GM19397 (cell line): ENCODE measurements around the gene ARAP3.

Experiments used
- ATAC-seq: cut with Tn5 transposase; IDR thresholded peaks from one replicate; pipeline ENCODE4 v1.9.1; 2021; ENCODE audit warnings: mild to moderate bottlenecking, moderate library complexity; ENCODE audit not compliant: unreplicated experiment

Gene ARAP3

DNA sequence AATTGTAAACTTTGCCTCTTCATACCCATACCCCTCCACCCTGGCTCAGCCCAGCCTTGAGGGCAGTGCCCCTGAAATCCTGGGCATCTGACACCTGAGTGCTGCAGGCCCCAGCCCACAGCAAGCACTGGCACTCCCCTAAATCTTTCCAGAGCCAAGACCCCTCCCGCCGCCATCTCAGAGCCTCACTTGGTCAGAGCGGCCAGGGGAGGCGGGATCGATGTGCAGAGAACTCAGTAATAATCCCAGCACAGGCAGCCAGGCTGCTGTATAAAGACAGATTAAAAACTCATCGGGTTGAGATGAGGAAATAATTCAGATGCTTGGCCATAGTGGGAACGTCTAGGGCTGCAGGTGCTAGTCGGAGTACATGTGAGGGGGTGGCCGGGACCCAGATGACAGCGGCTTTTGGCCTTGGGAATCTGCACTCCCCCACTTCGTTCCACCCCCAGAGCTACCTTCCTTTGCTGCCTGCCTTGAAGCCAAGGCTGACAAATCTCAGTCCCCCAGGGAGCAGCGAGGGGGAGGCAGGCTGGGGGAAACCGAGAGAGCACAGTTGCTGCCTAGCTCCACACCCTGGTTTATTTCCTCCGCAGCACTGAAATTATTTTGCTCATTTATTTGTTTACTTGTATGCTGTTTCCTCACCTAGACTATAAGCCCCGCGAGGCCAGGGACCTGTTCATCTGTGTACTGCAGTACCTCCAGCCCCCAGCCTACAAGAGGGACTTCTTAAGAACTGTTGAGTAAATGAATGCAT, 19.5 kb upstream of the ARAP3 start:
- ATAC-seq = no peak

- no peak for ATAC-seq
Measured at GRCh38 chr5:141697586-141697985, 15.6 kb upstream of the ARAP3 start.

DNA sequence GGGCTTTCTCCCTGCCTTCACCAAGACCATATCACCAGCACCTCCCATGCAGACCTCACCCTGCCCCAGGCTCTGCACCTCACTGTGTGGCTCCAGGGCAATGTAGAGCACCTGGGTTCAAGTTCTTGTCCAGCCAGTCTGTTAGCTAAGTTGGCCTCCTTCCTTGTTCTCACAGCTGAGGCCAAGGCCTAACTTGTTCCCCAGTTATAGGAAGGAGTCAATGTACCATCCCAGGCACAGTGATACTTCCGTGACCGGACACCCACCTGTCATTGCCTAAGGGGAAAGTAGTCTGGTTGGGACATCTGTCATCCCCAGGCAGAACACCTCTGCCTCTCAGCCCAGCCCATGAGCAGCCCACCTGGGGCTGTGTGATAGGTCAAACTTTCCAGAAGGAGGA, 14.4 kb upstream of the ARAP3 start:
- ATAC-seq = no peak

DNA sequence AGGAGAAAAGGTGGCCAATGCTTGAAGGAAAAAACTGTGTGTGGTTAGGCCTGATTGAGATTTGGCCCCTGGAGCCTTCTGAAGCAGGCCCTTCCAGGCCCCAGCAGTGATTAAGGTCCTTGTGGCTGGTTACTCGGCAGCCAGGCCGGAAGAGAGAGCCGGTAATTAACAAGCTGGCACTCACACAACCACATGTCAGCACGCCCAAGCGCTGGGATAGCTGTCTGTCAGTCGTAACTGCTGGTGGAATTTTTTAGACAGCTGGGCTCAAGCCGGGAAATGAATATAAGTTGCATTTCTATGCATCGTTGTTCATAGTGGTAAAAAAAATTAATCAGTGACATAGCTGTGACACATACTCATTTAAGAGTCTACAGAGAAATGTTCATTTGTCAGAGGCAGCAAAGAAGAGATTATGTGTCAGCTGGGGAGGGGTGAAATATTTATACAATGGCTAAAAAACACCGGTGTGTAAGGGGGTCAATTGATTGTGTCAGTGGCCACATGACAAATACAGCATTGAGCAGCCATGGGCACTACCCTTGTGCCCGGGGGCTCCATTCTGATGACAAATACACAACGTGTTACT, 13.7 kb upstream of the ARAP3 start:
- no peak for ATAC-seq

- ATAC-seq = no peak
Measured at GRCh38 chr5:141694479-141694878, 12.4 kb upstream of the ARAP3 start.

GRCh38 chr5:141692919-141693725, 11.1 kb upstream of the ARAP3 start:
- no peak for ATAC-seq

GRCh38 chr5:141692533-141692888, 10.5 kb upstream of the ARAP3 start:
- no peak for ATAC-seq

GRCh38 chr5:141691867-141692532, 10.0 kb upstream of the ARAP3 start:
- peak; percentile 69 for ATAC-seq

- no peak for ATAC-seq
Measured at GRCh38 chr5:141691286-141691866, 9.3 kb upstream of the ARAP3 start.

DNA sequence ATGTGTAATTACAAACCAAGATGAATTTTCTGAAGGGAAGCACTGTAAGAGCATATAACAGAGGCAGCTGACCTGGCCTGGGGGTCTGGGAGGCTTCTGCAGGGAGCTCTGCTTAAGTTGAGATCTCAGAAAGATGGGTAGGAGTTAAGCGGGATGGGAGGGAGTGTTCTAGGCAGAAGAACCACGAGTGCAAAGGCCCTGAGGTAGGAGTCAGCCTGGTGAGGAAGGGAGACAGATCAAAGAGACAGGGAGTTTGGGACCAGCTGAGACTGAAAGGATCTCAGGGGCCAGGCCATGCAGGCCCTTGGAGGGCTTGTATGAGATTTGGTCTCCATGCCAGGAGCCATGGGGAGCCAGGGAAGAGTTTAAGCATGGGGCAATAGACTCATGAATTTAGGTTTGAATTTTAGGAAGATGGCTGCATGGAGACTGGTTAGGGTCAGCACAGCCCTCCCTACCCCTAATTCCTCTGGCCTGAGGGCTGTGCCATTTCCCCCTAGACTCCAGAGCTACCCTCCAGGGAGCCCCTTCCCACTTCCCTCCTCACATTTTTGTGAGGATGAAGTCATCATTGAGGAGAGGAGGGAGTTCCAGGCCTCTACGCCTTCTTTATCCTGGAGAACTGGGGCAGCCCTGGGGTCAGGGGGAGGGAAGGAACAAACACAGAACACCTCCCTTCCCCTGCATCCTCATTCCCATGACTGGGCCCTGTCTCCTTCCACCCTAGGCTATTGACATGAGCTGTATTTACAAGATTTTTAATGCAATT, 4.8 kb upstream of the ARAP3 start:
- ATAC-seq = no peak

DNA sequence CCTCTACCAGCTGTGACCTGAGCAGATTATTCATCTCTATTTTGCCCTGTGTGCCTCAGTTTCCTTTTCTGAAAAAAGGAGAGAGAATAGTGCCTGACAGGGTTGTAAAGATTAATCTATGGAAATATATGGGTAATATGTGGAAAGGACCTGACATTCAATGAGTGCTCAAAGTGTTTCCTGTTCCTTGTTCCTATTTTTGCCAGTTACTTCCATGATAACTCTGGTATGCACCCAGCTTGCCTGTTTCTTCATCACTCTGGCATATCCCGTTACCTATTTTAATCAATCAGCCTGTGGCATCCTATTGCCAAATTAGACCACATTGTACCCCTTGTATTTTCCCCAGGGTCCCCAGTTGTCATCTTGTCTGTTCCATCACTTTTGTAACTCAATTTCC, 3.6 kb upstream of the ARAP3 start:
- ATAC-seq = no peak

- no peak for ATAC-seq
Measured at GRCh38 chr5:141683596-141684141, 1.6 kb upstream of the ARAP3 start.

DNA sequence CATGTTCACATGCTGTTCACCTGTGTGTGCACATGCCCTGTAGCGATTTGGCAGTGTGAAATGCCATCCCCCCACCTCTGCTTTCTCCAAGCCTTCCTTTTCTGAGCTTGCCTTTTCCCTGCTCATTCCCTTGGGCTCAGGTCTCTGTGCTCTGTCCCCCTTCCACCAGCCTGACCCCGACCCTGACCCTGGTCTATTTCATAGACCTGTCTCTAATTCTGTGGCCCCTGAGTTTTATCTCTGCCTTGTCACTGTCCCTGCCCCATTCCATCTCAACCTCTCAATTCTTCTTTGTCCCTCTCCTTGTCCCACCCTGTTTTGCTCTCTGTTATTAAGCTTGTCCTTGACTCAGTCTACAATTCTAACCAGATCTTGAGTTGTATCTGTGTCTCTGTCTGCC, 735 bp downstream of the ARAP3 start:
- no peak for ATAC-seq

- ATAC-seq = no peak
Measured at GRCh38 chr5:141680751-141681201, 1.3 kb downstream of the ARAP3 start.

DNA sequence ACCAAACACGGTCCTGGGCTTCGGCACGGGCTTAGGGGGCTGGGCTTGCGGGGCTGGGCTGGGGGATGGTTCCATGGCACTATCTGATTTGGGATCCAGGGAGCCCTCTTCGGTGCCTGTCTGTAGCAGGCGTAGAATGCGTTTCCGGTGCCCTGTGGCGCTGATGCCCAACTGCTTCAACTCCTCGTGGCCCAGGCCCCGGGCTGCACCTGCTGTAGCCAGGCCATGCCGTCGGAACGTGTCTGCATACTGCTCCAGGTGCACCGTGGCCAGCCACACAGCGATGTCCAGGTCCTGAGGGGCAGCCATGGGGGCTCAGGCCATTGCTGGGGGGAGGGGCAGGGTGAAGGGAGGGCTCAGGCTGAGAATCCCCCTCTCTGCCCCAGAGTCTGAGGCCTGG, 1.9 kb downstream of the ARAP3 start:
- no peak for ATAC-seq

- ATAC-seq = no peak
Measured at GRCh38 chr5:141677415-141677814, 4.6 kb downstream of the ARAP3 start.

DNA sequence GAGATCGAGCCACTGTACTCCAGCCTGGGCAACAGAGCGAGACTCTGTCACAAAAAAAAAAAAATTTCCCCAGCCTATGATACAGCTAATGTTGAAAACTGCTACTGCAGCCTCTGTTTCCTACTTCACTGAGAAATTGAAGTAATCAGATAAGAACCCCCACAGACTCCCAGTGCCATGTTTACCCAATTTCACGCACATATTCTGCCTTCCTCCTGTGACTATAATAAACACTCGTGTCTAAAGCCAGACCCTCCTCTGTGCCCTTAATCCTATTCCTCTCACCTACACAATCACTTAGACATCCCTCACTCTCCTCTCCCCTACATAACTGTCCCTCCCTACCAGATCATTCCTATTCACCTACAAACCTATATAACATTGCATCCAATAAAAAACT, 6.4 kb downstream of the ARAP3 start:
- ATAC-seq = no peak

DNA sequence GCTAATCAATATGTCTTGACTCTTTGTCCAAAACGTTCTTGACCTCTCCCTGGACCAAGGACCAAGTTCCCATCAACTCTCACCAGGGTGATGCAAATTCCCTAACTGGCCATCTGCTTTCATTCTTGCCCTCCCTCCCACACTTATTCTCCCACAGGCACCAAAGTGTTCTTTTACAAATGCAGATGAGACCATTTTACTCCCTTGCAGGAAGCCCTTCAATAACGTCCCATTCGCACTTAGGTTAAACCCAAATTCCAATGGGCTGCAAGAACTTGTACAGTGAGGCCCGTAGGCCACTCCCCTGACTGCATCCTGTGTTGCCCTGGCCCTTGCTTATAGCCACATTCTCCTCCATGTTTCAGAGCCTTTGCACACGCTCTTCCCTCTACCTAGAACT, 7.3 kb downstream of the ARAP3 start:
- no peak for ATAC-seq

GRCh38 chr5:141672841-141673813, 8.9 kb downstream of the ARAP3 start:
- ATAC-seq = no peak
